MM.1S (cell line): ENCODE measurements around the gene PTCRA.
"Not testable (repeated sequence)": the region's sequence is repeated elsewhere in the genome, so short reads cannot be mapped to it uniquely, and the experiment has no call there.

Experiments
- DNase-seq: peaks from one replicate; pipeline ENCODE4 v3.0.0-alpha.2; 2015
- H2AFZ ChIP-seq: fragments of 300-600 bp; sonication (generic); 2 replicates; pipeline ENCODE4 v1.6.0; 2016; ENCODE audit warnings: antibody characterized with exemption, low read length
- H3F3A ChIP-seq: fragments of 300-600 bp; sonication (generic); 2 replicates; pipeline ENCODE4 v1.6.1; 2016; ENCODE audit warnings: mild to moderate bottlenecking, antibody characterized with exemption, low read length, moderate library complexity, mixed read lengths; ENCODE audit not compliant: insufficient read depth
- H3K27ac ChIP-seq: fragments of 300-600 bp; sonication (generic); 2 replicates; pipeline ENCODE4 v1.5.1; 2016; ENCODE audit warnings: mild to moderate bottlenecking, low read length
- H3K27me3 ChIP-seq: fragments of 300-600 bp; sonication (generic); replicated peaks from 2 replicates; pipeline ENCODE4 v1.6.0; 2016; ENCODE audit warnings: low read length; ENCODE audit not compliant: insufficient read depth
- H3K36me3 ChIP-seq: fragments of 300-600 bp; sonication (generic); replicated peaks from 2 replicates; pipeline ENCODE4 v1.6.1; 2016; ENCODE audit warnings: mild to moderate bottlenecking, low read length, mixed read lengths; ENCODE audit not compliant: insufficient read depth
- H3K4me1 ChIP-seq: fragments of 300-600 bp; sonication (generic); 2 replicates; pipeline ENCODE4 v1.6.1; 2016; ENCODE audit warnings: low read length, mixed read lengths
- H3K4me2 ChIP-seq: fragments of 300-600 bp; sonication (generic); 2 replicates; pipeline ENCODE4 v1.6.0; 2016; ENCODE audit warnings: low read depth, low read length
- H3K4me3 ChIP-seq: fragments of 300-600 bp; sonication (generic); 2 replicates; pipeline ENCODE4 v1.5.1; 2016; ENCODE audit warnings: low read length, mixed read lengths
- H3K79me2 ChIP-seq: fragments of 300-600 bp; sonication (generic); 2 replicates; pipeline ENCODE4 v1.6.1; 2016; ENCODE audit warnings: mixed run types, low read length, mixed read lengths
- H3K9ac ChIP-seq: fragments of 300-600 bp; sonication (generic); 2 replicates; pipeline ENCODE4 v1.6.1; 2016; ENCODE audit warnings: low read length, mixed read lengths
- H3K9me2 ChIP-seq: fragments of 300-600 bp; sonication (generic); replicated peaks from 2 replicates; pipeline ENCODE4 v1.6.1; 2016; ENCODE audit warnings: mild to moderate bottlenecking, low read length, mixed read lengths; ENCODE audit not compliant: insufficient read depth
- H3K9me3 ChIP-seq: fragments of 300-600 bp; sonication (generic); replicated peaks from 2 replicates; pipeline ENCODE4 v1.6.1; 2016; ENCODE audit warnings: mild to moderate bottlenecking, low read length, mixed read lengths; ENCODE audit not compliant: insufficient read depth
- H4K20me1 ChIP-seq: fragments of 300-600 bp; sonication (generic); 2 replicates; pipeline ENCODE4 v1.6.1; 2016; ENCODE audit warnings: mild to moderate bottlenecking, low read length, moderate library complexity, mixed read lengths; ENCODE audit not compliant: insufficient read depth
- EZH2 ChIP-seq: fragments of 300-600 bp; sonication (generic); optimal IDR thresholded peaks from 2 replicates; pipeline ENCODE3; 2017; ENCODE audit warnings: low read depth, mild to moderate bottlenecking, antibody characterized with exemption, low read length, mixed read lengths
- EZH2phosphoT487 ChIP-seq: fragments of 300-600 bp; sonication (generic); IDR thresholded peaks from 2 replicates; pipeline ENCODE4 v1.6.1; 2018; ENCODE audit warnings: antibody characterized with exemption, low read length
- TF ChIP-seq, protein P1 (sequence below): fragments of 300-600 bp; sonication (generic); IDR thresholded peaks from 2 replicates; pipeline ENCODE4 v1.5.1; 2016; ENCODE audit warnings: antibody characterized with exemption, low read length, mixed read lengths

PTCRA gene

DNA sequence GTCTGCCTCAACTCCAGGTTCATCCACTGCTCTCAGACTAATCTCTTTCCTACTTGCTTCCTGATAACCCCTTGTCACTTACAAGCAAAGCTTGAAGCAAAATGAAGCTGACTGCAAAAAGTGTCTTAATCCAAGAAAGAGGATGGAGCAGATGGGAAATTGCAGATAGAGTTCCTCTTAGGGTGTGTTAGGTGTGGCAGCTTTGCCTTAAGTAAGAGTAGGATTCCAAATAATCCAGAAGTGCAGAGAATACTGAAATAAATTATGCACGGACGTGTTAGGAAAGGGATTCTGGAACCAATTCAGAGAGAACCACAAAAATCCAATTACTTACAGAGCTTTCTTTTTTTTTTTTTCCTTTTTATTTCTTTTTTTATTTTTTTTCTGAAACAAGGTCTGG lies 42.5 kb upstream of the PTCRA start:
- H3K9me2 ChIP-seq: no peaks in the 10 kb centered on the region
- H3K4me2 ChIP-seq: no peak overlapping the region
- H3K9me3 ChIP-seq: no peaks in the 10 kb centered on the region
- no peaks in the 10 kb centered on the region for H3K27me3 ChIP-seq
- H3K4me1 ChIP-seq: no peaks in the 10 kb centered on the region
- no peaks in the 10 kb centered on the region for H3K79me2 ChIP-seq
- 0 out of 2 replicates have a peak, but pooled peaks cover 7% of the 10 kb centered on the region for H3F3A ChIP-seq
- H3K36me3 ChIP-seq: no peaks in the 10 kb centered on the region
- H3K4me3 ChIP-seq: no peak overlapping the region
- no peak overlapping the region for H2AFZ ChIP-seq
- no peak overlapping the region for H3K9ac ChIP-seq
- no peaks in the 10 kb centered on the region for H4K20me1 ChIP-seq
- no peak for DNase-seq
- no peak overlapping the region for H3K27ac ChIP-seq
- TF ChIP-seq, protein P1, sequence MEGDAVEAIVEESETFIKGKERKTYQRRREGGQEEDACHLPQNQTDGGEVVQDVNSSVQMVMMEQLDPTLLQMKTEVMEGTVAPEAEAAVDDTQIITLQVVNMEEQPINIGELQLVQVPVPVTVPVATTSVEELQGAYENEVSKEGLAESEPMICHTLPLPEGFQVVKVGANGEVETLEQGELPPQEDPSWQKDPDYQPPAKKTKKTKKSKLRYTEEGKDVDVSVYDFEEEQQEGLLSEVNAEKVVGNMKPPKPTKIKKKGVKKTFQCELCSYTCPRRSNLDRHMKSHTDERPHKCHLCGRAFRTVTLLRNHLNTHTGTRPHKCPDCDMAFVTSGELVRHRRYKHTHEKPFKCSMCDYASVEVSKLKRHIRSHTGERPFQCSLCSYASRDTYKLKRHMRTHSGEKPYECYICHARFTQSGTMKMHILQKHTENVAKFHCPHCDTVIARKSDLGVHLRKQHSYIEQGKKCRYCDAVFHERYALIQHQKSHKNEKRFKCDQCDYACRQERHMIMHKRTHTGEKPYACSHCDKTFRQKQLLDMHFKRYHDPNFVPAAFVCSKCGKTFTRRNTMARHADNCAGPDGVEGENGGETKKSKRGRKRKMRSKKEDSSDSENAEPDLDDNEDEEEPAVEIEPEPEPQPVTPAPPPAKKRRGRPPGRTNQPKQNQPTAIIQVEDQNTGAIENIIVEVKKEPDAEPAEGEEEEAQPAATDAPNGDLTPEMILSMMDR: no peak

DNA sequence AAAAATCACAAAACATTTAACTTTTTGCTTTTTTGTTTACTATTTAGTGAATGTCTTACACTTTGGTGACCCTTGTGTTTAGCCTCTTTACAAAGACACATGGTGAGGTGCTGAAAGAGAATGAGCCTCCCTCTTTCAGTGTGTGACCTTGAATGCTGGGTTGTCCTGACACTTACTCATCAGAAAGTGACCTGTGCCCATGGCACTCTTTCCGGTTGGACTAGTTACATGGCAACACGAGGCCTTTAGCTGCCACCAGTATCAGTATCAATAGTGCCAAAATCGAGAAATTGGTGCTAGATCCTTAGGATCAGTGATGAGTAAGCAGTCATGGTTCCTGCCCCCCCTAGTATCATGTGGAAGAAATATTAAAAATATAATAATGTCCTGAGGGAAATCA lies 38.2 kb upstream of the PTCRA start:
- H3K27ac ChIP-seq: no peak overlapping the region
- H3K79me2 ChIP-seq: peaks cover 30% of the 10 kb centered on the region
- no peak for DNase-seq
- 0 out of 2 replicates have a peak overlapping the region, but pooled peaks have one; percentile 5 for H2AFZ ChIP-seq
- no peak for TF ChIP-seq EZH2phosphoT487
- TF ChIP-seq, protein P1: no peak
- no peak for TF ChIP-seq EZH2
- H3K9ac ChIP-seq: no peak overlapping the region
- H3K4me1 ChIP-seq: no peaks in the 10 kb centered on the region
- no peaks in the 10 kb centered on the region for H3K27me3 ChIP-seq
- no peaks in the 10 kb centered on the region for H3K9me3 ChIP-seq
- no peak overlapping the region for H3K4me2 ChIP-seq
- no peak overlapping the region for H3K4me3 ChIP-seq
- H3K9me2 ChIP-seq: no peaks in the 10 kb centered on the region
- H3F3A ChIP-seq: 0 out of 2 replicates have a peak, but pooled peaks cover 7% of the 10 kb centered on the region
- H4K20me1 ChIP-seq: no peaks in the 10 kb centered on the region
- H3K36me3 ChIP-seq: no peaks in the 10 kb centered on the region

DNA sequence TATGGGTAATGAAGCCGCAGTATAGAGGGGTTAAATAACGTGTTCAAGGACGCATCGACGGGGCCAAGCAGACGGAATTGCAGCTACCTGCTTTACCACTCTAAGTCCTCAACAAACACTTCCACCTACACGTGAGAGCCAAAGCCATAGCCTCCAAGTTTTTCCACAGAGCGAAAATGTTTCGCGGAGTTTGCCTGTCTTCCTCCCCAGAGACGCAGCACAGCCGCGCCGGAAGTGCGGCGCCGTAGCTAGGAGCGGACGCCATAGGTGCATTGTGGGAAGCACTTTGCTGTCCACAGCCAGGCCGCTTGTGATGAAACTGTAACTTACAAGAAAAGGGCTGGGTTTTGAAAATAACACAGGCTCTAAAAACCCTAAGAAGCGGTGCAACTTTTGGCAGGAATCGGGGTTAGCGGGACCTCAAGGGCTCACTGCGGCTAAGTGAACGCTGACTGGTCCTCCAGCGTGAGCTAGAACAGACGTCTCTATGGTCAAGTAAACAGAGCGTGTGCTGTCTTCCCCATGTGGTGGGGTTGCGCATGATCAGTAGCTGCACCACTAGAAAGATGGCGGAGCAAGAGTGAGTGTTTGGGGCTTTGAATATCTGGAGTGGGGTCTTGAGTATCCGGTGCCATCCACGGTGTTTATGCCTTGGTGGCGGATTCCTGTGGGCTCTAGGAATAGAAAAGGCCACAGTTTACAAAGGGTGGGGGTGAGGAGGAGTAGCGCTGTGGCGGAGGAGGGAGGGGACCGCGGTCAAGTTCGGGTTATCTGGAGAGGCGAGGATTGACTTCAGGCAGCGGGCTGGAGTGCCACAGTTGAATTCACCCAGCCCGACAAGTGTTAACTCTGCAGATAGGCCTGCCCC lies 36.2 kb upstream of the PTCRA start, which contains the start of gene RPL7L1:
Gene RPL7L1, plus strand, starts transcription at position 245 of the 868 bp plus-strand sequence. Its CDS starts 295 bp downstream, at position 540.
- Histone ChIP-seq H3K4me1 (no peaks in the 10 kb centered on the region), H3K27me3 (no peaks in the 10 kb centered on the region), H3F3A (peaks cover 12% of the 10 kb centered on the region; the same call in 1 of the 2 replicates), H3K9ac (peak within 1 kb of the TSS; percentile 98), H3K9me2 (no peaks in the 10 kb centered on the region), H3K4me2 (peak within 1 kb of the TSS; percentile 81), H4K20me1 (0 out of 2 replicates have a peak, but pooled peaks cover 4% of the 10 kb centered on the region), H3K9me3 (no peaks in the 10 kb centered on the region), H3K4me3 (peak within 1 kb of the TSS; percentile 88), H2AFZ (peak within 1 kb of the TSS; percentile 99), H3K36me3 (peaks cover 11% of the 10 kb centered on the region), H3K27ac (peak within 1 kb of the TSS; percentile 85), H3K79me2 (peaks cover 49% of the 10 kb centered on the region)
- DNase-seq: peak; percentile 87
- TF ChIP-seq EZH2phosphoT487 (no peak), EZH2 (no peak)
- TF ChIP-seq, protein P1: no peak

DNA sequence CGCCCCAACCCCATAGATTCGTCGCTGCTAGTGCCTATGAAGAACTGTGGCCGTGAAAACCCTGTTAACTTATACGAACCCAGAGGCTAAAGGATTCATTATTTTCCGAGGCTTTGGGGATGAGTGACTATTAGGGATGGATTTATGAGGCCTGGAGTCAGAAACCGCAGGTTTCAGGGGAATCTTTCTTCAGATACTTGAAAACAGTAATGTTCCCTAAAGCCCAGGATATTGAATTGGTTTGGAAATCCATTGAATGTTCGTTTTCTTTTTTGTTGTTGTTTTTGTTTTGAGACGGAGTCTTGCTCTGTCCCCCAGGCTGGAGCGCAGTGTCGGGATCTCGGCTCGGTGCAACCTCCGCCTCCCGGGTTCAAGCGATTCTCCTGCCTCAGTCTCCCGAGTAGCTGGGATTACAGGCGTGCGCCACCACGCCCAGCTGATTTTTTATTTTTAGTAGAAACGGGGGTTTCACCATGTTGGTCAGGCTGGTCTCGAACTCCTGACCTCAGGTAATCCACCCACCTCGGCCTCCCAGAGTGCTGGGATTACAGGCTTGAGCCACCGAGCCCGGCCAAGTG lies 35.5 kb upstream of the PTCRA start:
- not testable (repeated sequence) for H4K20me1 ChIP-seq, H3K9me2 ChIP-seq, DNase-seq, H3K4me1 ChIP-seq, H3K9me3 ChIP-seq, H3K27me3 ChIP-seq
- H3K36me3 ChIP-seq: peaks cover 14% of the 10 kb centered on the region
- peak overlapping the region; percentile 98 for H3K9ac ChIP-seq
- H3K27ac ChIP-seq: peak overlapping the region; percentile 85; the same call in 1 of the 2 replicates
- H3K79me2 ChIP-seq: peaks cover 52% of the 10 kb centered on the region
- H3F3A ChIP-seq: peaks cover 12% of the 10 kb centered on the region; the same call in 1 of the 2 replicates
- peak overlapping the region; percentile 76 for H3K4me2 ChIP-seq
- peak overlapping the region; percentile 99 for H2AFZ ChIP-seq
- peak overlapping the region; percentile 88 for H3K4me3 ChIP-seq
